Gastroesophageal sphincter (tissue), 3 donors: ENCODE data around the gene NALF2.

Experiments
- POLR2A ChIP-seq, 2 donors: fragments of 450-650 bp; IDR thresholded peaks; one replicate each; pipeline ENCODE4 v1.6.1; 2017; ENCODE audit warnings: antibody characterized with exemption in 2 of 2, mild to moderate bottlenecking in 2 of 2, moderate library complexity in 1 of 2
- TF ChIP-seq, protein P1 (sequence below), 4 experiments: fragments of 200-600 bp in 2 of 4; fragments of 450-650 bp in 2 of 4; sonication (generic) in 1 of 4; IDR thresholded peaks; one replicate each; pipeline ENCODE4 v1.5.1; 2017 to 2019; ENCODE audit warnings: antibody characterized with exemption in 4 of 4, mild to moderate bottlenecking in 2 of 4, moderate library complexity in 2 of 4

DNA sequence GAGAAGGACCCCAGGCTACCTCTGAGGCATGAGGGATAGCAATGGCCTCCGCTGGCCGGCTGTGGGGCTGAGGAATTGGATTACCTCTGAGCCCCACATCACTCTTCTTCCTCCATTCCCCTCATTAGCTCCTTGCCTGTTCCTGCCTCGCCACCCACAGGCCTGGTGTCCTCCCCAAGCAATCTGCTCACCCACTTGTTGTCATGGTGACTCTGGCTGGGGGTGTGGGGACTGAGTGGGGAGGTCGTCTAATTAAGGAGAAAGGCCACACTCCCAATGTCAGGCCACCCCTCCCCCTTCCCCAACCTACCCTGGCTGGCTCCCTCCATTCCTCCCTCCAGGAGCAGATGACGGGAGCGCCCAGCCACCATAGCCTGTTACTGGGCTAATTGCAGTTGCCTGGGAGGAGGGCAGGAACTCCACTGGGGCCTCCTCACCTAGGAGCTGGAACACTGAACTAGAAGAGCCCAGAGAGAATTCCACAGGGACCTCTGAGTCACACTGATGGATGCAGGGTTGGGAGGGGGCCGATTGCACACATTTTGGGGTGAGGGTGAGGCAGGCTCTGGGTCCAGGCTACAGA is 20.7 kb downstream of the NALF2 start:
- no peak for TF ChIP-seq POLR2A (IDR thresholded peaks at IDR 0.05)
- TF ChIP-seq, protein P1, sequence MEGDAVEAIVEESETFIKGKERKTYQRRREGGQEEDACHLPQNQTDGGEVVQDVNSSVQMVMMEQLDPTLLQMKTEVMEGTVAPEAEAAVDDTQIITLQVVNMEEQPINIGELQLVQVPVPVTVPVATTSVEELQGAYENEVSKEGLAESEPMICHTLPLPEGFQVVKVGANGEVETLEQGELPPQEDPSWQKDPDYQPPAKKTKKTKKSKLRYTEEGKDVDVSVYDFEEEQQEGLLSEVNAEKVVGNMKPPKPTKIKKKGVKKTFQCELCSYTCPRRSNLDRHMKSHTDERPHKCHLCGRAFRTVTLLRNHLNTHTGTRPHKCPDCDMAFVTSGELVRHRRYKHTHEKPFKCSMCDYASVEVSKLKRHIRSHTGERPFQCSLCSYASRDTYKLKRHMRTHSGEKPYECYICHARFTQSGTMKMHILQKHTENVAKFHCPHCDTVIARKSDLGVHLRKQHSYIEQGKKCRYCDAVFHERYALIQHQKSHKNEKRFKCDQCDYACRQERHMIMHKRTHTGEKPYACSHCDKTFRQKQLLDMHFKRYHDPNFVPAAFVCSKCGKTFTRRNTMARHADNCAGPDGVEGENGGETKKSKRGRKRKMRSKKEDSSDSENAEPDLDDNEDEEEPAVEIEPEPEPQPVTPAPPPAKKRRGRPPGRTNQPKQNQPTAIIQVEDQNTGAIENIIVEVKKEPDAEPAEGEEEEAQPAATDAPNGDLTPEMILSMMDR (IDR thresholded peaks at IDR 0.05), result no peak
